H1 (cell line): ENCODE measurements around the gene ACSF3. TPM values are rescaled to one million over a fixed set of nuclear protein-coding genes. Genes with fewer than 3 reads are reported as not detected.
"Not testable (repeated sequence)": the region's sequence is repeated elsewhere in the genome, so short reads cannot be mapped to it uniquely, and the experiment has no call there.

Experiments used
- CTCF ChIA-PET: fragments of 300-600 bp; sonication (Branson Sonifier 250); formaldehyde crosslinking; loops from one replicate; lab custom pipeline; 2021; ENCODE audit not compliant: partially characterized antibody; lab: Charles Lee
- POLR2A ChIA-PET: fragments of 300-600 bp; sonication (Branson Sonifier 250); formaldehyde crosslinking; loops from one replicate; lab custom pipeline; 2021; ENCODE audit warnings: inconsistent platforms; ENCODE audit not compliant: partially characterized antibody; lab: Charles Lee
- DNase-seq, 2 experiments: peaks; one replicate each; pipeline versions ENCODE4 v3.0.0 to v3.0.0-alpha.2; 2010 to 2022; ENCODE audit warnings: low spot score in 2 of 2, low read depth in 1 of 2, mixed read lengths in 1 of 2
- FAIRE-seq: peaks from 2 replicates; lab custom pipeline; 2011; peaks lifted over from hg19 to GRCh38; lab: Jason Lieb, UNC
- H2AFZ ChIP-seq: 2 replicates; pipeline ENCODE4 v1.8.1; 2012; ENCODE audit warnings: low read length, inconsistent platforms
- H2AK5ac ChIP-seq: 2 replicates; pipeline ENCODE4 v1.6.1; 2013; ENCODE audit warnings: low read depth, low read length
- H2BK120ac ChIP-seq: replicated peaks from 2 replicates; pipeline ENCODE3; 2013; ENCODE audit warnings: low read depth, low read length, inconsistent platforms
- H2BK12ac ChIP-seq: 2 replicates; pipeline ENCODE4 v1.6.1; 2013; ENCODE audit warnings: low read depth, low read length
- H2BK15ac ChIP-seq: 2 replicates; pipeline ENCODE4 v1.6.1; 2013; ENCODE audit warnings: low read length
- H2BK20ac ChIP-seq: 2 replicates; pipeline ENCODE4 v1.6.1; 2013; ENCODE audit warnings: low read length
- H2BK5ac ChIP-seq: 2 replicates; pipeline ENCODE4 v1.6.1; 2013; ENCODE audit warnings: low read depth, low read length
- H3K14ac ChIP-seq: 2 replicates; pipeline ENCODE4 v1.6.1; 2013; ENCODE audit warnings: inconsistent platforms; ENCODE audit not compliant: insufficient read length
- H3K18ac ChIP-seq: 2 replicates; pipeline ENCODE4 v1.6.1; 2013; ENCODE audit warnings: low read length; ENCODE audit errors: extremely low read depth
- H3K23ac ChIP-seq: 2 replicates; pipeline ENCODE4 v1.6.1; 2013; ENCODE audit warnings: inconsistent platforms; ENCODE audit not compliant: insufficient read length
- H3K23me2 ChIP-seq: 2 replicates; pipeline ENCODE4 v1.6.1; 2013; ENCODE audit warnings: low read depth, low read length
- H3K27ac ChIP-seq: 2 replicates; pipeline ENCODE4 v1.6.1; 2011; ENCODE audit warnings: low read depth, low read length, inconsistent platforms
- H3K27me3 ChIP-seq, 4 experiments: replicated peaks in 1 of 4; 1 replicate in 1 of 4; 2 replicates in 3 of 4; pipeline versions ENCODE4 v1.6.1 to v1.8.1; 2011 to 2013; ENCODE audit warnings: low read length in 3 of 4, mild to moderate bottlenecking in 3 of 4, inconsistent platforms in 2 of 4, mixed read lengths in 2 of 4, moderate library complexity in 1 of 4; ENCODE audit not compliant: control insufficient read depth in 3 of 4, insufficient read depth in 3 of 4; ENCODE audit errors: extremely low read depth in 1 of 4
- H3K36me3 ChIP-seq, 4 experiments: 2 replicates each; pipeline versions ENCODE4 v1.6.1 to v1.8.1; 2011 to 2013; ENCODE audit warnings: mild to moderate bottlenecking in 4 of 4, low read length in 3 of 4, moderate library complexity in 2 of 4, control low read depth in 1 of 4, inconsistent platforms in 1 of 4; ENCODE audit not compliant: insufficient read depth in 4 of 4, control insufficient read depth in 2 of 4
- H3K4ac ChIP-seq: replicated peaks from 2 replicates; pipeline ENCODE3; 2013; ENCODE audit warnings: low read length, low read depth, mixed read lengths, inconsistent platforms; ENCODE audit not compliant: insufficient read length
- H3K4me1 ChIP-seq, 4 experiments: replicated peaks in 1 of 4; 1 replicate in 1 of 4; 2 replicates in 3 of 4; pipeline versions ENCODE4 v1.6.1 to v1.8.1; 2011 to 2013; ENCODE audit warnings: low read length in 3 of 4, inconsistent platforms in 2 of 4, mixed read lengths in 1 of 4; ENCODE audit not compliant: insufficient read depth in 4 of 4, control insufficient read depth in 3 of 4
- H3K4me2 ChIP-seq, 2 experiments: 2 replicates each; pipeline versions ENCODE4 v1.6.1 to v1.8.1; 2011 to 2013; ENCODE audit warnings: low read depth in 2 of 2, low read length in 2 of 2, control low read depth in 1 of 2, inconsistent platforms in 1 of 2, mild to moderate bottlenecking in 1 of 2; ENCODE audit not compliant: insufficient read depth in 1 of 2
- H3K4me3 ChIP-seq, 4 experiments: fragments of 200-600, 300-600 bp in 1 of 4; sonication (generic), shearing (Covaris generic), sonication (Bioruptor Twin) in 1 of 4; 2 replicates each; pipeline versions ENCODE4 v1.5.1 to v1.8.1; 2011 to 2016; ENCODE audit warnings: low read length in 4 of 4, low read depth in 3 of 4, control low read depth in 2 of 4, inconsistent platforms in 2 of 4, mild to moderate bottlenecking in 2 of 4, mixed read lengths in 1 of 4, moderate library complexity in 1 of 4; ENCODE audit not compliant: insufficient read depth in 2 of 4; ENCODE audit errors: extremely low read depth in 1 of 4
- H3K56ac ChIP-seq: replicated peaks from 2 replicates; pipeline ENCODE3; 2013; ENCODE audit warnings: low read depth, mild to moderate bottlenecking, mixed read lengths, low read length, inconsistent platforms; ENCODE audit not compliant: insufficient read length
- H3K79me1 ChIP-seq: 2 replicates; pipeline ENCODE4 v1.6.1; 2013; ENCODE audit warnings: low read depth, low read length, control low read depth
- H3K79me2 ChIP-seq, 2 experiments: 2 replicates each; pipeline versions ENCODE4 v1.6.1 to v1.8.1; 2012 to 2013; ENCODE audit warnings: low read length in 2 of 2, mild to moderate bottlenecking in 2 of 2, inconsistent platforms in 1 of 2; ENCODE audit not compliant: insufficient read depth in 2 of 2, control insufficient read depth in 1 of 2
- H3K9ac ChIP-seq, 4 experiments: replicated peaks in 1 of 4; 1 replicate in 1 of 4; 2 replicates in 3 of 4; pipeline versions ENCODE4 v1.6.1 to v1.8.1; 2011 to 2013; ENCODE audit warnings: low read depth in 3 of 4, low read length in 3 of 4, control low read depth in 2 of 4, mild to moderate bottlenecking in 2 of 4, moderate library complexity in 2 of 4, inconsistent platforms in 1 of 4; ENCODE audit errors: extremely low read depth in 1 of 4
- H3K9me3 ChIP-seq, 2 experiments: 2 replicates each; pipeline versions ENCODE4 v1.6.1 to v1.8.1; 2012 to 2013; ENCODE audit warnings: mild to moderate bottlenecking in 2 of 2, moderate library complexity in 2 of 2, control low read depth in 1 of 2, inconsistent platforms in 1 of 2, low read depth in 1 of 2, low read length in 1 of 2, mixed read lengths in 1 of 2; ENCODE audit not compliant: insufficient read depth in 2 of 2
- H4K20me1 ChIP-seq, 2 experiments: replicated peaks in 1 of 2; 2 replicates each; pipeline versions ENCODE3 to v1.8.1; 2011 to 2013; ENCODE audit warnings: inconsistent platforms in 2 of 2, low read length in 2 of 2, mild to moderate bottlenecking in 1 of 2; ENCODE audit not compliant: insufficient read depth in 2 of 2, control insufficient read depth in 1 of 2
- H4K5ac ChIP-seq: 2 replicates; pipeline ENCODE4 v1.6.1; 2013; ENCODE audit warnings: low read length, low read depth, mixed read lengths, inconsistent platforms; ENCODE audit not compliant: insufficient read length
- H4K8ac ChIP-seq: 2 replicates; pipeline ENCODE4 v1.8.0; 2013; ENCODE audit warnings: mild to moderate bottlenecking, moderate library complexity, low read length, inconsistent platforms; ENCODE audit not compliant: insufficient read depth; ENCODE audit errors: extremely low read depth
- H4K91ac ChIP-seq: replicated peaks from 2 replicates; pipeline ENCODE3; 2013; ENCODE audit warnings: low read length, mixed read lengths, inconsistent platforms; ENCODE audit not compliant: insufficient read length
- WGBS, 2 experiments: shearing (Covaris generic) in 1 of 2; methylation state at CpG; one replicate each; pipeline versions ENCODE4 v1.1.6 to v1.1.7; 2013 to 2015; ENCODE audit warnings: low lambda C conversion rate in 2 of 2, mixed read lengths in 2 of 2, inconsistent platforms in 1 of 2, low coverage in 1 of 2, missing lambda C conversion rate in 1 of 2; ENCODE audit not compliant: insufficient replicate concordance in 2 of 2, insufficient coverage in 1 of 2, insufficient read length in 1 of 2; ENCODE audit errors: extremely low coverage in 1 of 2, missing lambda C conversion rate in 1 of 2; 5-methylcytosine and 5-hydroxymethylcytosine counted together
- polyA plus RNA-seq, 7 experiments: library from polyadenylated mRNA; depleted of rRNA in 3 of 7; stranded (reverse) in 5 of 7; unstranded in 2 of 7; fragments of >200 nt in 5 of 7; fragments of 200-250 nt in 2 of 7; gene quantifications; 1 replicate in 5 of 7; 2 replicates in 1 of 7; 4 replicates in 1 of 7; pipeline versions ENCODE4 v1.2.1 to v1.2.3, GENCODE V29; 2011 to 2013; ENCODE audit warnings: missing spikeins in 2 of 7, mixed read lengths in 2 of 7
- total RNA-seq: library from RNA; stranded (reverse); fragmentation: NEBNext Ultra II Directional; extraction: Animal tissue kit (Norgen Biotek cat#: 25700); gene quantifications from 2 replicates; pipeline ENCODE4 v1.2.1, GENCODE V29; 2021

Gene ACSF3
- total and polyA plus RNA-seq, 2 of the 8 experiments (the other 6 are each of a cell fraction or from before 2014, with no cell fraction given), result 15.6 to 22.9 TPM

DNA sequence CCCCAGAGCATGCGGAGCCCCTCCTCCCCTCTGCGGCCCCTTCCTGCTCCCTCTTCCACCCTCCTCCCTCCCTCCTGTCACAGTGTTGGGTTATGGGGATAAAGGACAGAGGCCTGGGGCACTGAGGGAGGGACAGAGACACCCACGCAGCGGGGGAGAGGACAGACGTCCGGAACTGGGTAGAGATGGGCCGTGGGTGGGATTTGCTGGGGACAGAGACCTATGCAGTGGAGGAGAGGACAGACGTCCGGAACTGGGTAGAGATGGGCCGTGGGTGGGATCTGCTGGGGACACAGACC lies 72.0 kb downstream of the ACSF3 start:
- H2BK20ac ChIP-seq, H3K36me3 ChIP-seq, H4K91ac ChIP-seq, H3K23me2 ChIP-seq, H3K18ac ChIP-seq, H4K8ac ChIP-seq, H3K27me3 ChIP-seq, FAIRE-seq, H2BK5ac ChIP-seq, H3K56ac ChIP-seq, DNase-seq, H3K79me1 ChIP-seq, H2BK120ac ChIP-seq, H3K9me3 ChIP-seq, H2BK15ac ChIP-seq, H4K5ac ChIP-seq, H3K14ac ChIP-seq, H3K4me2 ChIP-seq, H3K79me2 ChIP-seq, H3K27ac ChIP-seq, H2AK5ac ChIP-seq, H3K9ac ChIP-seq, H2BK12ac ChIP-seq, H3K4me3 ChIP-seq, H3K23ac ChIP-seq, H2AFZ ChIP-seq, POLR2A ChIA-PET, H3K4ac ChIP-seq, H4K20me1 ChIP-seq: not testable (repeated sequence)
- 74% methylated on average over 10 of the region's 10 CpGs; no CpG with 5 or more reads in 1 of the 2 experiments for WGBS, 2 experiments
- peaks cover 0 to 12% (median 10%) of the 10 kb centered on the region in 4 experiments; a peak in 6 of 7 replicates for H3K4me1 ChIP-seq
- CTCF ChIA-PET, result interaction anchor here (1.7 kb wide), 1 partner anchor 10 kb away, joined by 6 read pairs; no protein-coding TSS in a partner anchor
